ENCODE data around the gene SEMG2.

The SEMG2 gene

DNA sequence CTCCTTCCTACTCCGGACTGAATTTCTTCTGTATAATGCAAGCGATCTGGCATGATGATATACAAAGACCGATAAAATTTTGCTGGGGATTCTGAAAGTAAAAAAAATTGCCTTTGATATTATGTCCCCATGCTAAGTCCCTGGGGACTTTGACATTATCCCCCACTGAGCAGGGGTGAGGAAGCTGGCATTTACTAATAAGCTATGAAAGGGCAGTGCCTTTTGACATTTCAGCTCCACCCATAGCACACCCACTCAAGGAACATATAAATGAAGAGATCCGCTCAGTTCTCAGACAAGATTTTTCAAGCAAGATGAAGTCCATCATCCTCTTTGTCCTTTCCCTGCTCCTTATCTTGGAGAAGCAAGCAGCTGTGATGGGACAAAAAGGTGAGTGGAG lies at the start of gene SEMG2:
Gene SEMG2, plus strand, starts transcription at position 298 of the 400 bp plus-strand sequence. Its CDS starts 17 bp downstream, at position 315.
- no peak for DNase-seq (ENCODE audit: low read depth in 2 of 2)

GRCh38 chr20:45173522-45173921 lies 47.7 kb upstream of the SEMG2 start:
- no peak for DNase-seq (ENCODE audit: low read depth in 2 of 2)

- DNase-seq (ENCODE audit: low read depth in 2 of 2) = no peak
These were observed 46.5 kb upstream of the SEMG2 start, which contains the start of gene PI3 for GRCh38 chr20:45174434-45175364. TSS of gene PI3 (plus strand) at chr20:45174902. CDS start at chr20:45174923, 21 bp downstream.

DNA sequence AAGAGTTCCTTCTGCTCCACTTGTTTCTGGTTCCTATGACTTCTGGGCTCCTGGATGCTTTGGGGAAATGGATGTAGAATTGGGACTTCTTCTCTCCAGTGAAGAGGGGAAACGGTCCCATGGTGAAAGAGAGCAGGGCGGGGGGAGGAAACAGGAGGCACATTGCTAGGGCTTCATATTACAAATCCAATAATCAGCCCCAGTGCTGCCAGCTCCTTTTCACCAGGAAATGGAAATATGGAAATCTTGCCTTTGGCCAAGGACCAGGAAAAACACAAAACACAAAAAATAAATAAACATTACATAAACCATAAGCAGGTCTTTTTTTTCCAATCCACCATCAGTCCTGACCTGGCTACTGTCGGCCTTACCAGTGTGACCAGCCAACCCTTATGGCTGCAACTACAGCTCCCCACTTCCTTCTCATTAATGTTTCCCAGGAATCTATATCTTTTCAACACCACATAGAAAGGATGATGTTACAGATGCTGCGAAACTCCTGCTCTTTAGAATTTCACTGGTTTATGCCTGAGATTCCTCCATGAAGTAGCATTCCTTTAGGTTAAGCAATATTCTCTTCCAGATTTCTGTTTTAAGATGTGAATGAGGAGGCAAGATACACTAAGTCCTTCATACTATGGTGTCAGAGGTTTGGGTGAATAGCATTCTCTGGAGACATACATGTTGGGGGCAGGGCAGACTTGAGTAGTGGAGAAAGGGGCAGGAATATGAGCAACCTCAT lies 44.5 kb upstream of the SEMG2 start:
- DNase-seq (ENCODE audit: low read depth in 2 of 2) = no peak

GRCh38 chr20:45179166-45179565 lies 42.0 kb upstream of the SEMG2 start:
- DNase-seq (ENCODE audit: low read depth in 2 of 2) = no peak

DNA sequence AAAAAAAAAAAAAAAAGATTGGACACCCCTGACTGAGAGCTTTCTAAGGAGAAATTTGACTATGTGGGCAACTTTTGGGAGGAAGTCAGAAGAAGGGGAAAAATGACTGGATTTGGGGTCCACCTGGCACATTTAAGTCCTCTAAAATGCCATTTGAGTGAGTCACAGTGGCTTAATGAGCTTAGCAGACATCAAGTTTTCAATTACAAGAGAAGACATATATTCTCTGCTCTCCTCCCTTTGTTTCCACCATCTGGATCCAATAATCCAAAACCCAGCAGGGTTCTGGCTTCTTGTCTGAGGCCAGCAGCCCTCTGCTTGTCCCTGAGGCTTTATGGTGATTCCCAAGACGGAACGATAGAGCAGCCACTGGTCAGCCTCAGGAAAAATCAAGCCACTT lies 39.5 kb upstream of the SEMG2 start:
- no peak for DNase-seq (ENCODE audit: low read depth in 2 of 2)

DNA sequence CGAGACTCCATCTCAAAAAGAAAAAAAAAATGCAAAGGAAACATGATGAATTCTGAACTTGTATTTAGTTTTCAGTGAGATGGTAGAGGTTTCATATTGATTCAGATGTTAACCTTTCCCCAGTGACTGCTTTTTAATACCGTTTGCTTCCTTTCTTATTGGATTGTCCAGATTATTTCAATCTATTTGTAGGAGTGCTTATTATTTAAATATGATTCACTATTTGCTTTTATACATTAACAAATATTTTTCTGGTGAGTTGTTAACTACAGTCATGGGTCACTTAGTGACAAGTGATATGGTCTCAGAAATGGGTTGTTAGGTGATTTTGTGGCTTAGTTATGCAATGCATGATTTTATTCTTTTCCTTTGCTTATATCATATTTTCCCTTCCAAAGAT lies 38.1 kb upstream of the SEMG2 start:
- no peak for DNase-seq (ENCODE audit: low read depth in 2 of 2)

- DNase-seq (ENCODE audit: low read depth in 2 of 2) = no peak
These were observed 33.5 kb upstream of the SEMG2 start for GRCh38 chr20:45187693-45188092.

DNA sequence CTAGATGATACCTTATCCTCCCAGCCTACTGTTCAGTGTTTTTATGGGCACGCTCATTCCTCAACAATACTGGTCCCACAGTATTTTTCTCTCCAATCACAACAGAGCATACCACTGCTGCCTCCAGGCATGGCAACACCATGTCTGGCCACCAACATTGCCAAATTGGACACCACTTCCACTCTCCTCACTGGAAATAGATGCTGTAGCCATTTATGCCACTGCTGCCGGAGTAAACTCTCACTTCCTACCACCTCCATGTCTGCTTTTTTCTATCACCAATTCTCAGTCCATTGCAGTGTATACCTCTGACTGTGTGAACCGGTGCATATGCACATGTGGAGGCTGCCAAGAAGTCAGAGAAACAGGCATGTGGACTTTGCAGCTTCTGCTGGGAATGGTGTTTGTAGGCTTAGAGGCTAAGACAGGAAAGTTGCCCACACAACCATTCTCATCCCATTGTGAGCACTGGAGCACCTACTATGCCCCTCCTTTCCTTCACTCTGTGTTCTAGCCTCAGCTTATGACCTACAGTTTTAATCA lies 32.0 kb upstream of the SEMG2 start:
- DNase-seq (ENCODE audit: low read depth in 2 of 2) = no peak

GRCh38 chr20:45189861-45190260 lies 31.3 kb upstream of the SEMG2 start:
- no peak for DNase-seq (ENCODE audit: low read depth in 2 of 2)

DNA sequence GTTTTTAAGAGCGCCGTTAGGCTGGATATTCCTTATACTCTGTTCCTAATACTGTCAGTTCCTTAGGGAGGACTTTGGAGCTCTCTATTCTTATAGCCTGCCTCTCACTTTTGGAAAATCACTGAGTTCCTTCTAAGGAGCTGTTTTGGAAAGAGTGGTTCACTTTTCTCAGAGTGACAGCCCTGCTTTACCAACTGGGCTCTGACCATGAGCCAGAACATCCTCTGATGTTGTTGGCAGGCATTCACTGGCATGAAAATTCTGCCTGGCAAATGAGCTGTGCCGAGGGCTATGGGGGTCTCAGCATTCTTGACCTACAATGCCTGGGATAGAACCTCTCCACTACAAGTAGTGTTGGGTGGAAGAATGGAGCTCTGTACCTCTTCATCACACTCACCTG lies 29.2 kb upstream of the SEMG2 start:
- DNase-seq (ENCODE audit: low read depth in 2 of 2) = no peak

DNA sequence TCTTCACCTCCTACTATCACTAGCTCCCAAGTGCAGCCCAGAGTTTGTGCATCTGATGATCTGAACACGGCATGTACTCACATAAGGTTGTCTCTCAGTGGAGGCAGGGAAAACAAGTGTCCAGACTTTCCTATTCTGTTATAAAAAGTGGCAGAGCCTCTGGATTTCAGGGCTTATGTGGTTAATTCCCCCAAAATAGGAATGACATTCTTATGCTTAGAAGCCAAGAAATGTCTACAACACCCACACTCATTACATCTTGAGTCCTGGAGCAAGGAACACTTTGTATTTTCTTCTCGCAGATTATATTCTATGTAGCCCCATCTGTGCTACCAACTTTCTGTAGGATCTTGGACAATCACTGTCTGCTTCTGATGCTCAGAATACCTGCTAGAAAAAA lies 27.8 kb upstream of the SEMG2 start:
- no peak for DNase-seq (ENCODE audit: low read depth in 2 of 2)

DNA sequence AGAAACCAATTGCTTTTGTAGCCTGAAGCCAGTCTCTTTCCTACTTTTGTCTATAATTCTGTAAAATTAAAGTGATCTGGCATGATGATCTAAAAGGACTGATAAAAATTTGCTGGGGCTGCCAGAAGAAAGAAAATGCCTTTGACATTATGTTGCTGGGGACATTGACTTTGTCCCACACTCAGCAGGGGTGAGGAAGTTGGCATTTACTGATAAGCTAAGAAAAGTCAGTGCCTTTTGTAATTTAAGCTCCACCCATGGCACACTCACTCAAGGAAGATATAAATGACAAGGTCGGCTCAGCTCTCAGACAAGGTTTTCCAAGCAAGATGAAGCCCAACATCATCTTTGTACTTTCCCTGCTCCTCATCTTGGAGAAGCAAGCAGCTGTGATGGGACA lies 14.4 kb upstream of the SEMG2 start, which contains the start of gene SEMG1:
Gene SEMG1, plus strand, starts transcription at position 309 of the 400 bp plus-strand sequence. Its CDS starts 21 bp downstream, at position 330.
- no peak for DNase-seq (ENCODE audit: low read depth in 2 of 2)

GRCh38 chr20:45209924-45210323 lies 11.2 kb upstream of the SEMG2 start:
- no peak for DNase-seq (ENCODE audit: low read depth in 2 of 2)

DNA sequence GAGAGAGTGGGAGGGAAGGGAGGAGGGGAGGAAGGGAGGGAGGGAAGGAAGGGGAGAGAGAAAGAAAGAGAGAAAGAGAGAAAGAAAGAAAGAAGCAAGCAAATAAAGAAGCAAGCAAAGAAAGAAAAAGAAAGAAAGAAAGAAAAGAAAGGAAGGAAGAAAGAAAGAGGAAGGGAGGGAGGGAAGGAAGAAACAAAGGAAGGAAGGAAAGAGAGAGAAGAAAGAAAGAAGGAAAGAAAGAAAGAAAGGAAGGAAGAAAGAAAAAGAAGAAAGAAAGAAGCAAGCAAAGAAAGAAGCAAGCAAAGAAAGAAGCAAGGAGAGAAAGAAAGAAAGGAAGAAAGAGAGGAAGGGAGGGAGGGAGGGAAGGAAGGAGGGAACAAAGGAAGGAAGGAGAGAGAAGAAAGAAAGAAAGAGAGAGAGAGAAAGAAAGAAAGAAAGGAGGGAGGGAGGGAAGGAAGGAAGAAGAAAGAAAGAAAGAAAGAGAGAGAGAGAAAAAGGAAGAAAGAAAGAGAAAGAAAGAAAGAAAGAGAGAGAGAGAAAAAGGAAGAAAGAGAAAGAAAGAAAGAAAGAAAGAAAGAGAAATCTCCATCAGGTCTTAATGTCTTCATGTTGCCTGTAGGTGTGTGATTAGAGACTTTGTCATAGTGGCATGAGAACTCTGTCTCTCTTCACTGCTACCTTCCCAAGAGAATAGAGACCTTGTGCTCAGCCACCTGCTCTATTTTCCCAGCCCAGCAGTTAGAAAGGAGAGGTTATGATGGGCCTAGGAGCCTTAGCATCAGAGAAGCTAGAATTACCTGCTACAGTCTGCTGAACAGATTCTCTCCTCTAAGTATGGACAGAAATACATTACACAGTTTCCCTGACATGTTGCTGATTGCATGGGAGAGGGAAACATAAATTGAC lies 9.4 kb upstream of the SEMG2 start:
- DNase-seq (ENCODE audit: low read depth in 2 of 2) = no peak

DNA sequence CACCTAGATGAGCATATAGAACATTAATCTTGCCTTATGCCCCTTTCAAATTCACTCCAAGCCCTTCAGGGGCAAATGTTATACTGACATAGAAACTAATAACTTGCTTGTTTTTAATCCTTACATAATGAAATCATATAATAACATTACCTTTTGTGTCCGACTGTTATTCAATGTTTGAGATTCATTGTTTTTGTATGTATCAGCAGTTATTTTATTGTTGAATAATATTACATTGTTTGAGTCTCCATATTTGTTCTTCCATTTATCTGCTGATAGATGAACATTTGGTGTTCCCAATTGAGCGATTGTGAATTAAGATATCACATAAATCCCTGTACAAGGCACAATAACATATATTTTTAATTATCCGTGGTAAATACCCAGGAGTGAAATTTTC lies 8.3 kb upstream of the SEMG2 start:
- DNase-seq (ENCODE audit: low read depth in 2 of 2) = no peak

- DNase-seq (ENCODE audit: low read depth in 2 of 2) = no peak
These were observed 3.0 kb upstream of the SEMG2 start for GRCh38 chr20:45218124-45218523.

DNA sequence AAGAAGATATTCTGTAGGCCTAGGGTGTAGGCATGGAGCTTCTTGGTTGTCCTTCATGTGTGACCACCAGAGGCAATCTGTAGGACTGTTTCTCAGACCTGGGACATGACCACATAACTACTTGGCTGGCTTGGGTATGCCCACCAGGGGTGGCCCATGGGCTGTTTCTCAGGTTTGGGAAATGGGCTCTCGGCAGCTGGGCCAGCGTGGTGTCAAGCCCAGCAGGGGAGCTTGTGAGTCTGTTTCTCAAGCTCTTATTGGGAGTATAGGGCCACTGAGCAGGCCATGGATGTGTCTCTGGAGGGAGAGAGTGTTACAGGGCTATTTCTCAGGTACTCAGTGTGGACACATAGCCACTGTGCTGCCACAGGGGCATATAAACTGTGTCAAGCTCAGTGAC lies 2.5 kb upstream of the SEMG2 start:
- no peak for DNase-seq (ENCODE audit: low read depth in 2 of 2)

GRCh38 chr20:45223136-45223535 lies 2.0 kb downstream of the SEMG2 start:
- no peak for DNase-seq (ENCODE audit: low read depth in 2 of 2)

GRCh38 chr20:45226287-45226686 lies 5.1 kb downstream of the SEMG2 start:
- no peak for DNase-seq (ENCODE audit: low read depth in 2 of 2)
